ENCODE data around the gene RNF215.
A peak's percentile ranks its signal among the peaks of the same experiment; 100 is the strongest.

Gene RNF215

DNA sequence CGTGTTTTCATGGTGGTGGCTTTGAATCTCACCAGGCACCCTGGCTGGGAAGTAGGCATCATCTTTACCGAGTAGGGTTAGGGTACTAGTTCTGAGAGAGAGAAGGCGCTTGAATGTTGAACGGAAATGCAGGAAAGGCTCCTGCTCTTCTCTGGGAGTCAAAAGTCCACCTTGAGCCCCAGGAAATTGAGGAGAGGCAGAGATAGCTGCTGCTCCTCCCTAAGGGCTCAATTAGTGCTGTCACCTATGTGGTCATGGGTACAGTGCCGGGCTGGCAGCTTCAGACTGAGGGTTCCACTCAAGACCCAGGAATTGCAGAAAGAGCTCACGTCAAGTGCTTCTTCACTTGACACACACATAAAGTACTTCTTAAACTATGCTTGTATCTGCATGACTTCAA, 28.7 kb downstream of the RNF215 start:
- Histone ChIP-seq H3K36me3 (peaks cover 3% of the 10 kb centered on the region), H3K27me3 (peaks cover 23% of the 10 kb centered on the region), H3K4me3 (ENCODE audit: low read depth in 1 of 2, low read length in 1 of 2) (no peak overlapping the region), H3K27ac (no peak overlapping the region), H3K4me1 (ENCODE audit: control insufficient read depth in 1 of 2, insufficient read depth in 1 of 2, low read depth in 1 of 2, low read length in 1 of 2) (peaks cover 25 to 32% of the 10 kb centered on the region in 2 experiments), H3K9me3 (no peaks in the 10 kb centered on the region)
- TF ChIP-seq, protein P1, sequence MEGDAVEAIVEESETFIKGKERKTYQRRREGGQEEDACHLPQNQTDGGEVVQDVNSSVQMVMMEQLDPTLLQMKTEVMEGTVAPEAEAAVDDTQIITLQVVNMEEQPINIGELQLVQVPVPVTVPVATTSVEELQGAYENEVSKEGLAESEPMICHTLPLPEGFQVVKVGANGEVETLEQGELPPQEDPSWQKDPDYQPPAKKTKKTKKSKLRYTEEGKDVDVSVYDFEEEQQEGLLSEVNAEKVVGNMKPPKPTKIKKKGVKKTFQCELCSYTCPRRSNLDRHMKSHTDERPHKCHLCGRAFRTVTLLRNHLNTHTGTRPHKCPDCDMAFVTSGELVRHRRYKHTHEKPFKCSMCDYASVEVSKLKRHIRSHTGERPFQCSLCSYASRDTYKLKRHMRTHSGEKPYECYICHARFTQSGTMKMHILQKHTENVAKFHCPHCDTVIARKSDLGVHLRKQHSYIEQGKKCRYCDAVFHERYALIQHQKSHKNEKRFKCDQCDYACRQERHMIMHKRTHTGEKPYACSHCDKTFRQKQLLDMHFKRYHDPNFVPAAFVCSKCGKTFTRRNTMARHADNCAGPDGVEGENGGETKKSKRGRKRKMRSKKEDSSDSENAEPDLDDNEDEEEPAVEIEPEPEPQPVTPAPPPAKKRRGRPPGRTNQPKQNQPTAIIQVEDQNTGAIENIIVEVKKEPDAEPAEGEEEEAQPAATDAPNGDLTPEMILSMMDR (IDR thresholded peaks at IDR 0.05): no peak

GRCh38 chr22:30357650-30358215, 29.5 kb downstream of the RNF215 start:
- TF ChIP-seq, protein P1 (IDR thresholded peaks at IDR 0.05): no peak
- Histone ChIP-seq H3K9me3 (no peaks in the 10 kb centered on the region), H3K36me3 (peaks cover 7% of the 10 kb centered on the region), H3K27me3 (peaks cover 23% of the 10 kb centered on the region), H3K4me1 (ENCODE audit: control insufficient read depth in 1 of 2, insufficient read depth in 1 of 2, low read depth in 1 of 2, low read length in 1 of 2) (peaks cover 25 to 32% of the 10 kb centered on the region in 2 experiments), H3K4me3 (ENCODE audit: low read depth in 1 of 2, low read length in 1 of 2) (peak overlapping the region in 1 of 2 experiments; percentile 87), H3K27ac (no peak overlapping the region)

GRCh38 chr22:30357236-30357570, 30.0 kb downstream of the RNF215 start:
- Histone ChIP-seq H3K4me1 (ENCODE audit: control insufficient read depth in 1 of 2, insufficient read depth in 1 of 2, low read depth in 1 of 2, low read length in 1 of 2) (peaks cover 25 to 32% of the 10 kb centered on the region in 2 experiments), H3K4me3 (ENCODE audit: low read depth in 1 of 2, low read length in 1 of 2) (peak overlapping the region; percentile 87 to 99), H3K27ac (peak overlapping the region; percentile 92), H3K36me3 (peaks cover 12% of the 10 kb centered on the region), H3K27me3 (peaks cover 23% of the 10 kb centered on the region), H3K9me3 (peaks cover 1% of the 10 kb centered on the region)
- TF ChIP-seq, protein P1 (IDR thresholded peaks at IDR 0.05): no peak

GRCh38 chr22:30356449-30357235, 30.6 kb downstream of the RNF215 start, which contains the start of the genes CCDC157 and SF3A1:
CCDC157 (plus strand) TSS chr22:30357007; CDS start chr22:30366001, 8,994 bp downstream.
SF3A1 (minus strand) TSS chr22:30356894; CDS start chr22:30356792, 102 bp downstream.
- Histone ChIP-seq H3K4me3 (ENCODE audit: low read depth in 1 of 2, low read length in 1 of 2) (peak within 1 kb of the TSS; percentile 87 to 99), H3K9me3 (peaks cover 6% of the 10 kb centered on the region), H3K27ac (peak within 1 kb of the TSS; percentile 92), H3K27me3 (peaks cover 23% of the 10 kb centered on the region), H3K36me3 (peaks cover 18% of the 10 kb centered on the region), H3K4me1 (ENCODE audit: control insufficient read depth in 1 of 2, insufficient read depth in 1 of 2, low read depth in 1 of 2, low read length in 1 of 2) (peaks cover 25 to 32% of the 10 kb centered on the region in 2 experiments)
- TF ChIP-seq, protein P1 (IDR thresholded peaks at IDR 0.05): peak; percentile 46

GRCh38 chr22:30354644-30355043, 32.6 kb downstream of the RNF215 start:
- TF ChIP-seq, protein P1 (IDR thresholded peaks at IDR 0.05): no peak
- peaks cover 25 to 32% of the 10 kb centered on the region in 2 experiments for H3K4me1 ChIP-seq (ENCODE audit: control insufficient read depth in 1 of 2, insufficient read depth in 1 of 2, low read depth in 1 of 2, low read length in 1 of 2)
- H3K9me3 ChIP-seq: peaks cover 6% of the 10 kb centered on the region
- peaks cover 38% of the 10 kb centered on the region for H3K36me3 ChIP-seq
- H3K27me3 ChIP-seq: peaks cover 23% of the 10 kb centered on the region
- H3K4me3 ChIP-seq (ENCODE audit: low read depth in 1 of 2, low read length in 1 of 2): peak overlapping the region in 1 of 2 experiments; percentile 87
- H3K27ac ChIP-seq: peak overlapping the region; percentile 92
